NCI-H2196 (cell line): Measurements from ENCODE around the gene FJX1.
A peak's percentile ranks its signal among the peaks of the same experiment; 100 is the strongest.
"Not testable (repeated sequence)": the region's sequence is repeated elsewhere in the genome, so short reads cannot be mapped to it uniquely, and the experiment has no call there.

Experiments used
- DNase-seq: peaks from one replicate; lab custom pipeline; 2025; ENCODE audit not compliant: unreplicated experiment; lab: John Stamatoyannopoulos, UW

The FJX1 gene

DNA sequence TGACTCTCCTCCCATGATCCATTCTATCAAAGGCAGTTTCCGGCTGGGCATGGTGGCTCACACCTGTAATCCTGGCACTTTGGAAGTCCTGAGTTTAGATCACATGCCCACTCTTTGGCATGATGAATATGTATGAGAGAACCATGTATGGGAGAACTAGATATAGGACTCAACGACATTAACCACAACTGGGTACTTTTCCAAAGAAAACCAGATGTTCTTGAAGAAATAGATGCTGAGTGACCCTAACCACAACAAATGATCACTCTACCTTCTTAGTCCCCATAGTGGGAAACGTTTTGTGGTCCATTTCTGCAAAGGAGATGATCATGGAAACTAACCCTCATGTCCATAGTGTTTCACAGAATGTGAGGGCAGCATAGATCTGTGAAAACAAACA lies 13.6 kb downstream of the FJX1 start:
- no peak for DNase-seq

DNA sequence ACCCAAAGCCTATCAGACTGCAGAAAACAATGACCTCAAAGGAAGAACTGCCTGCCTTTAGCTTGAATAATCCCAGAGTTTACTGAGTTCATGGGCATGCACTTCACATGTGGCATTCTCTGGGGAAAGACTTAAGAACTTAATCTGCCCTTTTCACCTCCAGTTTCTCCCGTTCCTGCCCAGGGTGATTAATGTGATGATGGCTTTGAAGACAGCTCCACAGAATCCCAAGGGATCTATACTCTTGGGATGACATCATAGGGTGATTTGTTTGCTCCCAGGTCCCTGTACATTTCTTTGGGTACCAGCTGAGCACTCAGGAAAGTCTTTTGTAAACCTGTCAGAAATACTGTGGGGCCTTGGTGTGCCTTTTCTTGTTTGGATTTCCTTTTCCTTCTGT lies 14.0 kb downstream of the FJX1 start:
- no peak for DNase-seq

DNA sequence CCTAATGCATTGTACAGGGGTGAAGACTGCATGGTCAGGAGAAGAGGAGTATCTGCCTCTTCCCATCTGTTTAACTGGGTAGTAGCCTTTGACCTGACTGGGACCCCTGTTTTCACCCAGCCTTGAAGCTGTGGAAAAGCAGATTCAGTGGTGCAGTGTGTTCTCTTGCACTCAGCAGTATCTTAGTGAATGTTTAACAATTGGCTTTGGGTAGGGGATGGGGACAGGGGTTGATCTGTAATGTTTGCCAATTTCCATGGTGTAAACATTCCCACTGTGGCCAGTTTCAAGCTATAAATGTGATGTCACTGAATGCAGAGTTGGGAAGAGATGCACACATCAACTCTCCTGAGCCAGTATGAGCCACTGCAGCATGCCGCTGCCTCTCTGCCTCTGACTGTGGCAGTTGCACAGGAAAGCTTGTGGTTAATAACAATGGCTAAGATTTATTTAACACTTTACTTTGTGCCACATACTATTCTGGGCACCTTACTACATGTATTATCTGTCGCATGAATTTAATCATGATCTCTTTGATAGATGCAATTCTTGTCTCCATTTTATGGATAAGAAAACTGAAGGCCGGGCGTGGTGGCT lies 15.7 kb downstream of the FJX1 start:
- no peak for DNase-seq

DNA sequence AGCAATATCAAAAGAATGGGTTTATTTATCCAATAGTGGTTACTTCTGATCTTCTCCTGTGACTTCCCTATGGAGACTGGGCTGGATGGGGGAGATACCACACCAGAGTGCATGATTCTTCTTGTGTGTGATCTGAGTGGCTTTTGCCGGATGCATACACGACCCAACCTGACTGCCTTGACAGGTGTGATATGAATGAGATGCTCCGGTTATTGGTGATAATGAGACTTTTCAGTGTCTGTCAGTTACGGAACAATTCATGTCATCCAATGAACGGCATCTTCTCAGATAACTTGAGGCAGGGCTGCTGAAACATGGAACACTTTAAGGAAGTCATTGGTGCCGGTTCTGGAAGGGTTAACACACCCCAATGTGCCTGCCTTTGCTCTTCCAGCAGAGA lies 17.7 kb downstream of the FJX1 start:
- DNase-seq, result no peak

DNA sequence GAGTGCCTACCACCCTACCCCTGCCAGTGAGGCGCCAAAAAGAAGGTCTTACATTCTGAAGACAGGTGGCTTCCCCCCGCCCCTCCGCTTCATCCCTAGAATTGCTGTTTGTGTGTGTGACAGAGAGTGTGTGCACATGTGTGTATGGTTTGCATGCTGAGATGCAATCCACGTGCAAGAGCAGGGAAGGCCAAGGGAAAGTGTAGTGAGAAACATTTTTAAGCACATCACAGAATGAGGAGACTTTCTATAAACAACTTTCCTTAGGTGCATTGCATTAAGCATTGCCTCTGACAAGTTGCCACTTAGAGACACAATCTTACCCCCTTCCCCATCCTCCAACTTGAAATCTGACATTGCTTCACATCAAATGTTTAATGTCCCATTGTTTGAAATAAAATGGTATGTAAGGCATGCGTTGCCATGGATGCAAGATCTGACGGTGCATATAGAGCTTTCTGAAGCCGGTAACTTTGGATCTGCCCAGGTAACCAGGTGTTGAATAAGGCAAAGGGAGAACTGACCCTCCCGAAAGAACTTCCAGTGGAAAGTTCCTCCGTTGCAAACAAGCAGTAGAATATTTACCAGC lies 21.4 kb downstream of the FJX1 start:
- no peak for DNase-seq

DNA sequence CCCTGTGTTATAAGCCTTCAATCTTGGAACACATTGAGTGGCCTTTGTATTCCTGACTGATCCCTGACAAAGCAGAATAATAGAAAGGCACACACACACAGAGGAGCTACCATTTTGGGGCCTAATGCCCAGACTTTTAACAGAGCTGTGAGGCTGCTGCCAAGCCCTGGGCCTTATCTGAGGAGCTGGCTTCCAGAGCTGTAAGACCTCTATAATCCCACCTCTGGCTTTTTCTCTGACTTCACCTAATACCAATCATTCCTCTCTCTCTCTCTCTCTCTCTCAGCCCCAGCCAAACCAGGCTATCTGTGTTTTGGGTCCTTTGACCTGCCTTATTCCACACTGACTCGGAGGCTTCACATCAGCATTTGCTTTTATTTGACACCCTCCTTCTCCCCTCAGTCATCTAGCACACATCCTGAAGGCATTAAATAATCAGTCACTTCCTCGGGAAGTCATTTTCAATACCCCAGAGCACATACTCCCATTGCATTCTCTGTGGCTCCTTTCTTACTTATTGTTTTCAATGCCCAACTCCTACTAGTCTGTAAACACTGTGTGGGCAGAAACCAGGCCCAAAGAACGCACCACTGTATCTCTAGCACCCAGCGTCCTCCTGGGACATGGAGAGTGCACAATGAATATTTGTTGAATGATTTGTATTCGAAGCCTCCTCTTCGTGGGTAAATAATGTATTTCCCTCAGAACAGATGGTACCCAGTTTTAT lies 23.1 kb downstream of the FJX1 start:
- no peak for DNase-seq

DNA sequence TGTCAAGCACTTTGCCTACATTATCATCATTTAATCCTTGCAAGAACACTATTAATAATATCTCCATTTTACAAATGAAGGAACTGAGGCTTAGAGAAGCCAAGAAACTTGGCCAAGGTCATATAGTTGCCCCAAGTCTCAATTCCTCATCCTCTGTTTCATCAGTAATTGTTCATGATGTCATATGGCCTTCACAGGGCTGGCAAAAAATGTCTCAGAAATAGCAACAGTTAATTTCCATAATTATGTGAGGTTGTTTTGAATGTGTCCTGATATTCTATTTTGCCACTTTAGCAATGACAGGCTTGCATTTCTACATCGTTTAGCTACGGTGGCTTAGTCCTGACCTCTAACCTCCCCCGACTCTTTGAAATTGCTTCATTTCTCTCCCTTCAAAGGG lies 23.7 kb downstream of the FJX1 start:
- no peak for DNase-seq

DNA sequence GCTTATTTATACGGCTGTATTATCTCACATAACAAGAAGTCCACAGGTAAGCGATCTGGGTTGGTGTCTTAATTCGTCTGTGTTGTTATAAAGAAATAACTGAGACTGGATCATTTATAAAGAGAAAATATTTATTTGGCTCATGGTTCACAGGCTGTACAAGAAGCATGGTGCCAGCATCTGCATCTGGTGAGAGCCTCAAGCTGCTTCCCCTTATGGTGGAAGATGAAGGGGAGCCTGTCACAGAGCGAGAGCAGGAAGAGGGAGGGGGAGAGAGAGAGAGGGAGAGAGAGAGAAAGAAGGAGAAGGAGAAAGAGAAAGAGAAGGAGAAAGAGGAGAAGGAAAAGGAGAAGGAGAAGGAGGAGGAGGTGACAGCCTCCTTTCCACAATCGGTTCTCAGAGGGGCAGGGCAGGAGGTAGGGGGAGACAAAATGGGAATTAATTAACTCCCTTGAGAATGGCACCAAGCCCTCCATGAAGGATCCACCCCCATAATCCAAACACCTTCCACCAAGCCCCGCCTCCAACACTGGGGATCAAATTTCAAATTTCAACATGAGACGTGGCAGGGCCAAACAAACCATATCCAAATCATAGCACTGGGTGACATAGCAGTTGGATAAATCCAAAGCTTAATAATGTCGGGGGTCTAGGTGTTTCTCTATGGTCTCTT lies 29.3 kb downstream of the FJX1 start:
- no peak for DNase-seq

DNA sequence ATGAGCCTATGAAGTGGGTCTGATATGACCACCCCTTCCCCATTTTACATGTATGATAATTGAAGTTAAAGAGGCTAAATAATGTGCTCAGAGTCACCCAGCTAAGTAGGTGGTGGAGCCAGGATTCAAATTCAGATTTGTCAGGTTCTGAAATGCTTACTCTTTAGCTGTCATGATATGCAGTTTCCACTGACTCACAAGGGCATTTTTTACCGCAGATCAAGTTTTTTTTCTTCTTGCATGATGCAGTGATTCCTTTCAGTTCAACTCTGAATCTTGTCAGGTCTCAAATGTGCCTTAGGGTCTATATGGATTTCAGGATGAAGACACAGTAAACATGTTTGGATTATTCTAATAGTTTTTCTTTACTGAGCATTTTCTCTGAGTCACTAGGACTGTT lies 31.7 kb downstream of the FJX1 start:
- DNase-seq, result no peak

DNA sequence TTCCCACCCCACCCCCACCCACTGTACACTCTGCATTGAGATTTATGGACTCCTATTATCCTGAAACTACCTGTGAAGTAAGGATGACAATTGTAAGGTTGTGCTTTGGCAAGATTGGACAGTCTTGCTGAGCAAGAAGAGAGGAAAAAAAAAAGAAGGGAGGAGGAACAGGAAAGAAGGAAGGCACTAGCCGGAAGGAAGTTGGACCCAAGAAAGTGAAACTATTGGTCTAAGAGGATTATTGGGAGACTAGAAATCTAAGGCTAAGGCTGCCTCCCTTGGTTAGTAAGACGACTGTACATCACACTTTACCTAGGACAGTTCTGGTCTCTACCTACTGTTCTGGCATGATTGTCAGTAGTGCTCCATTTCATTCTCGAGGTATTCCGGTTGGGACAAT lies 32.2 kb downstream of the FJX1 start:
- DNase-seq, result no peak

DNA sequence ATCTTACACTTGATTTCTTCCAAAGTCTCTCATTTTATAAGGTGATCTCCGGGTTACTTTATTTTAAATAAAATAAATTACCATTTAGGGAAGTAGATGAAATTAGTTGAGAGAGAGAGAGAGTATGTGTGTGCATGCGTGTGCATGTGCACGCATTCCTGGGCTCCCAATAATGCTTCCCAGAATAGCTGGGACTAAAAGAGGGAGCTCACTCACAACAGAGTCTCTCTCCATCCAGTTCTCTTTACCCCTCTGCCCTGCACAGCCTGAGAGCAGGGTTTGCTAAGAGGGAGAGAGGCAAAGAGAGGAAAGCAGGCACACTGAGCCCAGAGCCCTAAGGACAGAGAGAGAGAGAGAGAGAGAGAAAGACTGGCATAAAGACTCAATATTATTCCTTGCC lies 33.0 kb downstream of the FJX1 start:
- DNase-seq, result no peak

DNA sequence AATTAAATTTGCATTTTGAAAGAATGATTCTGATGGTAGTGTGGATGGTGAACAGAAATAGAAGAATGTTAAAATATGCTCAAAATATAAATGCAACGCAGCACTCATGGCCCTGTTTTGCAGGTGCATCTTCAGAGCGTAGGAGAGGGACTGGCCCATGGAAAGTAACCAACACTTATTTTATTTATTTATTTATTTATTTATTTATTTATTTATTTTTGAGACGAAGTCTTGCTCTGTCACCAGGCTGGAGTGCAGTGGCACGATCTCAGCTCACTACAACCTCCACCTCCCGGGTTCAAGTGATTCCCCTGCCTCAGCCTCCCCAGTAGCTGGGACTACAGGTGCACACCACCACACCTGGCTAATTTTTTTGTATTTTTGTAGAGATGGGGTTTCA lies 34.5 kb downstream of the FJX1 start:
- DNase-seq, result not testable (repeated sequence)

DNA sequence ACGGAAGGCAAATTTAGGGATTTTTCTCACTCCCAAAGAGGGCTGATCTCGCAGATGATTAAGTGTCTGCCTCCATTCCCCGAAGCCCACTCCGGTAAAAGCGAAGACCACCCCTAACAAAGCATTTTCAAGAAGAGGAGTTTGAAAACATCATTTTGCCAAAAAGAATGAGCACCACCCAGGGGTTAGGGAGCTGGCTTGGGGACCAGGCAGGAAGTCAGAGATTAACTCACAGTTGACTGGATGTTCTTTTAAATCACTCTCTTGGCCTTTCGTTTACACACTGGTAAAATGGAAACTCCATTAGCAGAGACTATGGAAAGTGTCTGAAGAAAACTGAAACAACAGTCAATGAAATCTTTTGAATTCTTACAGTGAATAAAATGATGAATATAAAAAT lies 36.5 kb downstream of the FJX1 start:
- DNase-seq, result no peak

DNA sequence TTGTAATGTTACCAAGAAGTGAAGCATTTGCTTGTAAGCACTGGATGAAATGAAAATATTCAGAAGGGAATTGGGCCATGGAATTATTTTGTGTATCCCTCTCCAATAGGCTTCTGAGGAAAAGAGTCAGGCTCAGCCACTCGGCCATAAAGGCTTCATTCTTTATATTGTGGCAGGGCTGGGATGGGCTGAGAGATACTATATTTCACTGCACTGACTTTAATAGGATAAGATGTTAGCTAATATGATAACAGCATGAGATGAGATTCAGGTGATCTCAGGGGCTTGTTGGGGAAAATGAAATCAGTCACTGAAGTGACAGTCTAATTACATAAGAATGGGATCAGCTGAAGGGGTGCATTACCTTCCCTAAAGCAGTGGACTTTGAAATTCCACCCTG lies 37.0 kb downstream of the FJX1 start:
- DNase-seq, result no peak

DNA sequence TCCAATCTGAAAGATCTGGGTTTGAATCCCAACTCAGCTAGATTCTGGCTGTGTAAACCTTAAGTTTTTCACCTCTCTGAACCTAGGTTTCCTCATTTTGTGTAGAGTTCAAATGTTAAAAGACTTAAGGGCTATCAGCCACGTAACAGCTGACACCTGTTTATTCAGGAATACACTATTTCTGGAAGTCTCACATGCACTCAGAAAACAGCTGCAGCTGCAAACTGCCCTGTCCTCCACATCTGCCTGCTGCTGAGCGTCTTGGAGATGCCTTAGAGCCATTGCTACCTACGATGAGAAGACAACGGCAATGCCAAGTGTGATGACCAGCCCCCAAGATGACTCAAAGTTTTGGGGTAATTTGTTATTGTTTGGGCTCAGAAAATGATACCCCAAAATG lies 37.6 kb downstream of the FJX1 start:
- DNase-seq, result no peak

DNA sequence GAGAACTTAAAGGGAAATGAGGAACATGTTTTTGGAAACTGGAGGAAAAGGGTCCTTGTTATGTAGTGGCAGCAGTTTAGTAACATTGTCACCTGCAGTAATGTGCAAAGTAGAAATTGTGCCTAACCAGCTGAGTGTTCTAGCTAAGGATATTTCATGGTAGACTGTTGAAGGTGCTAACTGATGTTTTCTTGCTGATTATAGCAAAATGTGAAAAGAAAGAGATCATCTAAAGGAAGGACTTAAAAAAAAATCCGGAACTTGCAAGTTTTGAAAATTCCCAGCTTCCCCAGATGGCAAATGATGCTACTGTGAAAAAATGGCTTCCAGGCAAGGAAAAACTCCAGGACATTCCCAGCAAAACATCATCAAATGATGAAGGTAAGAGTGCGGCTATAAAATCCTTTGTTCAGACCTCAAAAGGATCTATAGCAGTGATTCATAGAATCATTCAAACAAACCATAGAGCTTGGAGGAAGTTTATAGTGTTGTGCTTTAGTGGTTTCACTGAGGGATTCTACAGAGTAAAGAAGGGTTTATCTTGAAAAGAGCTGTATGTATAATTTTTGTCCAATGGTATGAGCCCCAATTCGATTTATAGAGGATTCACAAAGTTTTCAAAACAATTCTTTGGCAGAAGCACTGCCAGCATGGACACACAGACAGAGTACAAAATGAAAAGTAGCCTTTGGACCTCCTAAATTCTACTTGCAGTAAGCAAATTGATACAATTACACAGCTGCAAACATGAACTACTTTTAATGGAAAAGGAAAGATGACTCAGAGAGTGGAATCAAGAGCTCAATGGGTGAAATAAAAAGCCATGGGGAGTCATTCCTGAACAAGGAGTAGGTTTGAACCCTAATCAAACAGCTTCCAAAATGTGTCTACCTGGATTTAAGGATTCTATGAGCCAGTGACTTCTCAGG lies 40.0 kb downstream of the FJX1 start:
- DNase-seq, result no peak

DNA sequence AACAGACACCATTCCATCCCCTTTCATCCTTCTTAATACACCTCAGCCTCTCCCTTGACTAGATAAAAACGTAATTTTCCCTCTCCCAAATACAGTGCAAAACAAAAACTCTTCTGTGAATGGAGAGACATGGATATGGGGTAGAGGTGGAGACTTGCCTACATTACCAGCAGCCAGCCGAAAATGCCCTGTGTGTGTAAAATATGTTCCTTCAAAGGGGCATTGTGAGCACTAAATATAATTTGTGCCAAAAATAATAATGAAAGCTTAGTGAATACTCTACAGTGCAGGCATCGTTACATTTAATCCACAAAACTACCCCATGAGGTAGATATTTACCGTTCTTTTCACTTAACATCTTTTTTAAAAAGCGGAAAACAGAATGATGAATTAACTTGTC lies 43.3 kb downstream of the FJX1 start:
- DNase-seq, result no peak

DNA sequence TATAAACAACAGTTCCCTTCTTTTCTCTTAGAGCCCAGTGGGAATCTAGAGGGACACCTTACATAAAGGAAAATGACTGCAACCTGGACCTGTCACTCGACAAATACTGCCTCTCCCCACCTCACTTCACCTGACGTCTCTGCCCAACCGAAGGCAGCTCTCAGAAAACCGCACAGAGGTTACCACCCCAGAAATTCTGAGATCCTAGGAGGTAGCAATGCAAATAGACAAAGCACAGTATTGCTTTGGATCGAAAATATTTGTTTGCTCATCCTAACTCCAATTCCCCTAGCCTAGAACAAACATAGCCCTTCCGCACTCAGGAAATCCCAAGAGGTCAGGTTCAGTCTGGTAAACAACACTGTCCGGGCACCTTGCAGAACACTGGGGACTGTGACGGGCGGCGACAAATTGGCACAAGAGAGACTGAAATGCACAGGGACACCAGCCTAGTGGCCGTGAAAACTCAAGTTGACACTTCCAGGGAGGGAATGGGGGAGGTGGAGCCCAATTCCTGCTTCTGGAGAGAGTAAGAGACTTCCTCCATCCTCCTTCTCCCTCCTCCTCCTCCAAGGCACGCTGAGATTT lies 43.9 kb downstream of the FJX1 start:
- DNase-seq, result peak; percentile 51

DNA sequence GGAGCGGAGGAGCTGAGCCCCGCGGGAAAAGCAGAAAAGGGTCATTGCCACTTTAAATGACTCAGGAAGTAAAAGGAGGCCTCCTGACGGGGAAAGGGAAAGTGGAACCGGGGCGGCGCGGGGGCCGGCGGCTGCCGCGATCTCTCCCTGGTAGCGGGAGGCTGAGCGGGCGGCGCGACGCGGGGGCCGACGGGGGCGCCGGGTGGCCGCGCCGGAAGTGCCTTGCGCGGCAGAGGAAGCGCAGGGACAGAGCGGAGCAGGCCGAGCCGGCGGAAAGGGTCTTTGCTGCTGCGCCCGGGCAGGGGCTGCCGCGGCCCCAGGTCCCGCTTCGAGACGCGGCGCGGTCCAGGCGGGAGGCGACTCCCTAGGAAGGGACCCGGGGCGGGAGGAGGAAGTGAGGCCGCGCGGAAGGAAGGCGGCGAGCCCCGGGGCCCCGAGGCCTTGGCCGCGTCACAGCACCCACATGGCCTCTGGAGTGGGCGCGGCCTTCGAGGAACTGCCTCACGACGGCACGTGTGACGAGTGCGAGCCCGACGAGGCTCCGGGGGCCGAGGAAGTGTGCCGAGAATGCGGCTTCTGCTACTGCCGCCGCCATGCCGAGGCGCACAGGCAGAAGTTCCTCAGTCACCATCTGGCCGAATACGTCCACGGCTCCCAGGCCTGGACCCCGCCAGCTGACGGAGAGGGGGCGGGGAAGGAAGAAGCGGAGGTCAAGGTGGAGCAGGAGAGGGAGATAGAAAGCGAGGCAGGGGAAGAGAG lies 44.6 kb downstream of the FJX1 start, which contains the start of gene TRIM44:
Gene TRIM44, plus strand, starts transcription at position 127 of the 759 bp plus-strand sequence. Its CDS starts 337 bp downstream, at position 464.
- DNase-seq, result peak; percentile 85

DNA sequence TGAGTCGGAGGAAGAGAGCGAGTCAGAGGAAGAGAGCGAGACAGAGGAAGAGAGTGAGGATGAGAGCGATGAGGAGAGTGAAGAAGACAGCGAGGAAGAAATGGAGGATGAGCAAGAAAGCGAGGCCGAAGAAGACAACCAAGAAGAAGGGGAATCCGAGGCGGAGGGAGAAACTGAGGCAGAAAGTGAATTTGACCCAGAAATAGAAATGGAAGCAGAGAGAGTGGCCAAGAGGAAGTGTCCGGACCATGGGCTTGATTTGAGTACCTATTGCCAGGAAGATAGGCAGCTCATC lies 45.1 kb downstream of the FJX1 start:
- no peak for DNase-seq
